AG20443 (cell line): Measurements from ENCODE around the gene NRXN3.
A peak's percentile ranks its signal among the peaks of the same experiment; 100 is the strongest.

Experiments
- DNase-seq: peaks from one replicate; pipeline ENCODE4 v3.0.0; 2012; ENCODE audit warnings: low spot score, mixed read lengths

Gene NRXN3

GRCh38 chr14:79357307-79357706, 1187.1 kb downstream of the NRXN3 start:
- DNase-seq = no peak

GRCh38 chr14:79363291-79363690, 1193.1 kb downstream of the NRXN3 start:
- DNase-seq = no peak

- peak; percentile 34 for DNase-seq
These were observed 1199.5 kb downstream of the NRXN3 start for GRCh38 chr14:79369359-79370332.

- no peak for DNase-seq
These were observed 1200.8 kb downstream of the NRXN3 start for GRCh38 chr14:79370969-79371368.

GRCh38 chr14:79373451-79373850, 1203.3 kb downstream of the NRXN3 start:
- no peak for DNase-seq

GRCh38 chr14:79375356-79375755, 1205.2 kb downstream of the NRXN3 start:
- DNase-seq = no peak

GRCh38 chr14:79376557-79376956, 1206.4 kb downstream of the NRXN3 start:
- DNase-seq = no peak

GRCh38 chr14:79378020-79378419, 1207.8 kb downstream of the NRXN3 start:
- DNase-seq = no peak

- DNase-seq = no peak
These were observed 1209.1 kb downstream of the NRXN3 start for GRCh38 chr14:79379266-79379665.

- no peak for DNase-seq
These were observed 1212.9 kb downstream of the NRXN3 start for GRCh38 chr14:79383031-79383430.

- no peak for DNase-seq
These were observed 1213.3 kb downstream of the NRXN3 start for GRCh38 chr14:79383475-79383874.

- DNase-seq = peak; percentile 11
These were observed 1224.9 kb downstream of the NRXN3 start for GRCh38 chr14:79395061-79395460.

- no peak for DNase-seq
These were observed 1234.8 kb downstream of the NRXN3 start for GRCh38 chr14:79404874-79405511.

GRCh38 chr14:79405512-79405910, 1235.3 kb downstream of the NRXN3 start:
- DNase-seq = no peak

GRCh38 chr14:79407572-79407971, 1237.4 kb downstream of the NRXN3 start:
- DNase-seq = no peak

GRCh38 chr14:79408696-79409095, 1238.5 kb downstream of the NRXN3 start:
- DNase-seq = no peak

GRCh38 chr14:79411403-79412174, 1241.4 kb downstream of the NRXN3 start:
- no peak for DNase-seq

- DNase-seq = no peak
These were observed 1242.6 kb downstream of the NRXN3 start for GRCh38 chr14:79412822-79413221.

- no peak for DNase-seq
These were observed 1243.7 kb downstream of the NRXN3 start for GRCh38 chr14:79413734-79414428.

- DNase-seq = no peak
These were observed 1245.6 kb downstream of the NRXN3 start for GRCh38 chr14:79415726-79416125.

GRCh38 chr14:79417961-79418360, 1247.8 kb downstream of the NRXN3 start:
- no peak for DNase-seq
